ENCODE measurements around the gene ENTR1.

DNA sequence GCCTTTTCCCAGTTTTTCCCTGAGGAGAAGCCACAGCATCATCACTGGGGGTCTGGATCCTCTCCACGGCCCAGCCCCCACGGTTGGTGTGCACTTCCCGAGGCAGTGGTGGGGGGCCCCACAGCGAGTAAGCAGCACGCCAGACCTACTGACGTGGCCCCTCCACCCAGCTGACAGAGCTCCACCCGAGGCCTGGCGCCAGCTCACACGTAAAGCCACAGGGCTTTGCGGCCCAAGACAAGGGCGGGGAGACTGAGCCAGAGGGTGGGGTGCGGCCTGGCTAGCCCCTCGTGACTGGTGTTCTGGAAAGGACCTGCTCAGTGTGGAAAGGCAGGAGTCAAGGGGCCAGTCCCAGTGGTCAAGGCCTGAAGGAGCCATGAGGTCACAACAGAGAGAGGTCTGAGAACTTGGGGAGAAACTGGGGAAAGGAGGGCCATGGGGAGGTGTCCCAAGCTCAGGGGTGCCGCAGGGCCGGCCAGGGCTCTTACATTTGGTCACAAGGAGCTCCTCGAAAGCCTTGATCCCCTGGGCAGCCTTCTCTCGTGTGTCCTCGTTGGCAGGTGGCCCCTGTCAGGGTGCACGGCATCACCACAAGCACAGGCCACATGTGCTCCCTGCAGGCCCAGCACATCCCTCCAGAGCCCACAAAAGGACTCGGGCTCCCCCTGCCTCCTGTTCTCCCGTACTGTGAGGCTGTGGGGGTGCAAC, 15.9 kb downstream of the ENTR1 start:
- TF ChIP-seq, protein P1, sequence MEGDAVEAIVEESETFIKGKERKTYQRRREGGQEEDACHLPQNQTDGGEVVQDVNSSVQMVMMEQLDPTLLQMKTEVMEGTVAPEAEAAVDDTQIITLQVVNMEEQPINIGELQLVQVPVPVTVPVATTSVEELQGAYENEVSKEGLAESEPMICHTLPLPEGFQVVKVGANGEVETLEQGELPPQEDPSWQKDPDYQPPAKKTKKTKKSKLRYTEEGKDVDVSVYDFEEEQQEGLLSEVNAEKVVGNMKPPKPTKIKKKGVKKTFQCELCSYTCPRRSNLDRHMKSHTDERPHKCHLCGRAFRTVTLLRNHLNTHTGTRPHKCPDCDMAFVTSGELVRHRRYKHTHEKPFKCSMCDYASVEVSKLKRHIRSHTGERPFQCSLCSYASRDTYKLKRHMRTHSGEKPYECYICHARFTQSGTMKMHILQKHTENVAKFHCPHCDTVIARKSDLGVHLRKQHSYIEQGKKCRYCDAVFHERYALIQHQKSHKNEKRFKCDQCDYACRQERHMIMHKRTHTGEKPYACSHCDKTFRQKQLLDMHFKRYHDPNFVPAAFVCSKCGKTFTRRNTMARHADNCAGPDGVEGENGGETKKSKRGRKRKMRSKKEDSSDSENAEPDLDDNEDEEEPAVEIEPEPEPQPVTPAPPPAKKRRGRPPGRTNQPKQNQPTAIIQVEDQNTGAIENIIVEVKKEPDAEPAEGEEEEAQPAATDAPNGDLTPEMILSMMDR (IDR thresholded peaks at IDR 0.05), result no peak
- TF ChIP-seq POLR2A (IDR thresholded peaks at IDR 0.05), result no peak

Measured in vagina (tissue), 2 donors.